ENCODE results near the gene ZNF440. TPM values are rescaled to one million over a fixed set of nuclear protein-coding genes. Genes with fewer than 3 reads are reported as not detected.

Gene ZNF440
- polyA plus RNA-seq, 1 of the 3 experiments (the other 2 are of a cell fraction) = 2.0 TPM

DNA sequence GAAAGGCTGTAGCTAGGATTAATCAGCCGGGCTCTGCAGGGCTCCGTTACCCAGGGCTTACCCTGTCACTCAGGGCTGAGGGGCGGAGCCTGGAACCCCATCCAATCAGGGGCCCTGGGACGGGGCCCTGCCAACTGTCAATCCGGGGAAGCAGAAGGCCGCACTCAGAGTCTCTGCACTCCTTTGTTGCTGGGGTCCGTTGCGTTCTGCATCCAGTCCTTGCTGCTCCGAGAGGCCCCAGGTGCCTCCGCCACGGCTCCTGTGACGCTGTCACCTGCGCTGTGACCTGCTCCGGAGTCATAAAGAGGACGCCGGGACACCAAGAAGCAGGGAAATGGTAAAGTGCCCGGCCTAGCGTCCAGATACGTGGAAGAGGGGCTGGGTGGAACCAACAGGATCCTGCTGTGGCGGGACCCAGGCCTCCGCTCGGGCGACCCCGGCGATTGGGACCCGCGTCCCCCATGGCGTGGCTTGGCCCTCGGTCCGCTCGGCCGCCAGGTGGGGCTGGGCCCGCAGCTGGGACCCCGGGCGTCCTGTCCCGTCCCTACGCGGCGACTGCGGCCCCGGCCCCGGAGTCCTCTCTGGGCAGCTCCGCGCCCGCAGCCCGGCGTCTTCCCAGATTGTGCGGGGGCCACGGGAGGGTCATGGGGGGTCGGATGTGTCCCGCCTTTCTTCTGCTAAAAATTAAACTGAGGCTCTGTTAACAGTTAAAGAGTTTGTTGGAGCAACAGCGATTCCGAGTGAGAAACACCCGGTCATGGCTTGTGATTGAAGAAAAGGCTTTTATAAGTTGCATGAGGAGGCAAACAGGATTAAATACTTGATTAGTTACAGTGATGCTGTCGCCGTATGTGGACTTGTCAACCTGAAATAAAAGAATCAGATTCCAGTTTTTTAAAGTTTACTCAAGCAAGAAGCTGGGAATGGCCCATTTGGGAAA is 15.4 kb upstream of the ZNF440 start, which contains the start of gene ZNF491 (continued):
- TF ChIP-seq, protein P1, sequence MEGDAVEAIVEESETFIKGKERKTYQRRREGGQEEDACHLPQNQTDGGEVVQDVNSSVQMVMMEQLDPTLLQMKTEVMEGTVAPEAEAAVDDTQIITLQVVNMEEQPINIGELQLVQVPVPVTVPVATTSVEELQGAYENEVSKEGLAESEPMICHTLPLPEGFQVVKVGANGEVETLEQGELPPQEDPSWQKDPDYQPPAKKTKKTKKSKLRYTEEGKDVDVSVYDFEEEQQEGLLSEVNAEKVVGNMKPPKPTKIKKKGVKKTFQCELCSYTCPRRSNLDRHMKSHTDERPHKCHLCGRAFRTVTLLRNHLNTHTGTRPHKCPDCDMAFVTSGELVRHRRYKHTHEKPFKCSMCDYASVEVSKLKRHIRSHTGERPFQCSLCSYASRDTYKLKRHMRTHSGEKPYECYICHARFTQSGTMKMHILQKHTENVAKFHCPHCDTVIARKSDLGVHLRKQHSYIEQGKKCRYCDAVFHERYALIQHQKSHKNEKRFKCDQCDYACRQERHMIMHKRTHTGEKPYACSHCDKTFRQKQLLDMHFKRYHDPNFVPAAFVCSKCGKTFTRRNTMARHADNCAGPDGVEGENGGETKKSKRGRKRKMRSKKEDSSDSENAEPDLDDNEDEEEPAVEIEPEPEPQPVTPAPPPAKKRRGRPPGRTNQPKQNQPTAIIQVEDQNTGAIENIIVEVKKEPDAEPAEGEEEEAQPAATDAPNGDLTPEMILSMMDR (IDR thresholded peaks at IDR 0.05) = peak; percentile 41; the same call in 1 of the 2 replicates
- TF ChIP-seq RXRA (IDR thresholded peaks at IDR 0.05; ENCODE audit: borderline replicate concordance, low read depth) = no peak
- no peak for TF ChIP-seq FOSL2 (IDR thresholded peaks at IDR 0.05; ENCODE audit: borderline replicate concordance, low read depth)
- TF ChIP-seq MEF2A (IDR thresholded peaks at IDR 0.05; ENCODE audit: borderline replicate concordance, low read depth) = no peak
- peak; percentile 70 for TF ChIP-seq TAF1 (IDR thresholded peaks at IDR 0.05; ENCODE audit: borderline replicate concordance, low read depth, low read length)
- no peak for TF ChIP-seq REST (IDR thresholded peaks at IDR 0.05; ENCODE audit: low read depth, low read length)

DNA sequence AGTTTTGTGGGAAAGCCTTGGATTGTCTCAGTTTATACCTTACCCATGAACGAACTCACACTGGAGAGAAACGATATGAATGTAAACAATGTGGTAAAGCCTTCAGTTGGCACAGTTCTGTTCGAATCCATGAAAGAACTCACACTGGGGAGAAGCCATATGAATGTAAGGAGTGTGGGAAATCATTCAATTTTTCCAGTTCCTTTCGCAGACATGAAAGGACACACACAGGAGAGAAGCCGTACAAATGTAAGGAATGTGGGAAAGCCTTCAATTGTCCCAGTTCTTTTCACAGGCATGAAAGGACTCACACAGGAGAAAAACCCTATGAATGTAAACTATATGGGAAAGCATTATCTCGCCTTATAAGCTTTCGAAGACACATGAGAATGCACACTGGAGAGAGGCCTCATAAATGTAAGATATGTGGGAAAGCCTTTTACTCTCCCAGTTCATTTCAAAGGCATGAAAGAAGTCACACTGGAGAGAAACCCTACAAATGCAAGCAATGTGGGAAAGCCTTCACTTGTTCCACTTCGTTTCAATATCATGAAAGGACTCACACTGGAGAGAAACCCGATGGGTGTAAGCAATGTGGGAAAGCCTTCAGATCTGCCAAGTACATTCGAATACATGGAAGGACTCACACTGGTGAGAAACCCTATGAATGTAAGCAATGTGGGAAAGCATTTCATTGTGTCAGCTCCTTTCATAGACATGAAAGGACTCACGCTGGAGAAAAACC is 7.5 kb upstream of the ZNF440 start:
- Histone ChIP-seq H4K20me1 (ENCODE audit: insufficient read depth) (no peaks in the 10 kb centered on the region), H3K4me3 (ENCODE audit: low read depth in 2 of 2, low read length in 1 of 2) (no peak overlapping the region), H3K9me3 (peaks cover 28% of the 10 kb centered on the region; the same call in 1 of the 2 replicates), H3K4me2 (no peak overlapping the region), H3K9me2 (no peaks in the 10 kb centered on the region), H3K79me2 (ENCODE audit: insufficient read depth) (no peaks in the 10 kb centered on the region), H2AFZ (ENCODE audit: low read depth) (no peak overlapping the region), H3K9ac (no peak overlapping the region), H3F3A (replicated peaks; ENCODE audit: insufficient read depth) (peaks cover 3% of the 10 kb centered on the region), H3K36me3 (replicated peaks in 1 of 2; ENCODE audit: control insufficient read depth in 1 of 2, insufficient read depth in 2 of 2, low read length in 1 of 2) (peaks cover 2 to 26% of the 10 kb centered on the region in 2 experiments), H3K4me1 (ENCODE audit: control insufficient read depth in 1 of 2, insufficient read depth in 2 of 2, low read depth in 1 of 2, low read length in 1 of 2) (no peaks in the 10 kb centered on the region), H3K27me3 (ENCODE audit: insufficient read depth) (no peaks in the 10 kb centered on the region), H3K27ac (ENCODE audit: low read depth in 2 of 2, low read length in 1 of 2) (no peak overlapping the region)
- CTCF ChIA-PET = interaction anchor here (0.6 to 2.1 kb wide), 2 partner anchors 9 to 35 kb away, joined by 3 to 19 read pairs; partner anchors contain the start of gene ZNF491
- DNase-seq = no peak
- WGBS (ENCODE audit: low lambda C conversion rate) = 66% methylated on average over 11 of the region's 11 CpGs
- POLR2A ChIA-PET = no interaction called here
- TF ChIP-seq TCF12 (IDR thresholded peaks at IDR 0.05) (no peak), ELF1 (IDR thresholded peaks at IDR 0.05) (no peak), EZH2phosphoT487 (IDR thresholded peaks at IDR 0.05; ENCODE audit: borderline replicate concordance, low read depth) (no peak), TEAD4 (IDR thresholded peaks at IDR 0.05; ENCODE audit: borderline replicate concordance, insufficient read depth) (no peak)

Data from SK-N-SH (cell line).